ENCODE results near the gene EIF4H. TPM values are rescaled to one million over a fixed set of nuclear protein-coding genes. Genes with fewer than 3 reads are reported as not detected.

Gene EIF4H
- total and polyA plus RNA-seq, 2 of the 8 experiments (the other 6 are each of a cell fraction or from before 2014, with no cell fraction given): 323 to 382 TPM

DNA sequence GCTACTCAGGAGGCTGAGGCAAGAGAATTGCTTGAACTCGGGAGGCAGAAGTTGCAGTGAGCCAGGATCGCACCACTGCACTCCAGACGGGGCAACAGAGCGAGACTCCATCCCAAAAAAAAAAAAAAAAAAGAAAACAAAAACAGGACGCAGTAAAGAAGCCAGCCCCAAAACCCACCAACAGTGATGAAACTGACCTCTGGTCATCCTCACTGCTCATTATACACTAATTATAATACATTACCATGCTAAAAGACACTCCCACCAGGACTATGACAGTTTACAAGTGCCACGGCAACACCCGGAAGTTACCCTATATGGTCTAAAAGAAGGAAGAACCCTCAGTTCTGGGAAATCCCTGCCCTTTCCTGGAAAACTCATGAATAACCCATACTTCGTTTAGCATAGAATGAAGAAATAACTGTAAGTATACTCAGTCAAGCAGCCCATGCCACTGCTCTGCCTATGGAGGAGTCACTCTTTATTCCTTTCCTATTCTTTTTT is 40.0 kb upstream of the EIF4H start:
- H4K91ac ChIP-seq (replicated peaks; ENCODE audit: insufficient read length, low read length): no peak overlapping the region
- no peak overlapping the region for H3K27ac ChIP-seq (ENCODE audit: low read depth, low read length)
- H2AFZ ChIP-seq (ENCODE audit: low read length): no peak overlapping the region
- H3K4me2 ChIP-seq (ENCODE audit: insufficient read depth in 1 of 2, low read depth in 2 of 2, low read length in 2 of 2): no peak overlapping the region
- no peaks in the 10 kb centered on the region; the same call in 1 of the 2 replicates for H3K23me2 ChIP-seq (ENCODE audit: low read depth, low read length)
- no peak overlapping the region for H3K9ac ChIP-seq (replicated peaks in 1 of 4; ENCODE audit: extremely low read depth in 1 of 4, low read depth in 3 of 4, low read length in 3 of 4)
- H3K23ac ChIP-seq (ENCODE audit: insufficient read length): no peak overlapping the region
- no peak overlapping the region for H3K4ac ChIP-seq (replicated peaks; ENCODE audit: insufficient read length, low read depth, low read length)
- H3K27me3 ChIP-seq (replicated peaks in 1 of 4; ENCODE audit: control insufficient read depth in 3 of 4, extremely low read depth in 1 of 4, insufficient read depth in 3 of 4, low read length in 3 of 4): no peaks in the 10 kb centered on the region
- no peaks in the 10 kb centered on the region for H3K79me1 ChIP-seq (ENCODE audit: low read depth, low read length)
- H2AK5ac ChIP-seq (ENCODE audit: low read depth, low read length): no peak overlapping the region
- WGBS, 2 experiments (ENCODE audit: extremely low coverage in 1 of 2, insufficient coverage in 1 of 2, insufficient read length in 1 of 2, insufficient replicate concordance in 2 of 2, low coverage in 1 of 2, low lambda C conversion rate in 2 of 2, missing lambda C conversion rate in 1 of 2): 92% methylated on average over 5 of the region's 8 CpGs; no CpG with 5 or more reads in 1 of the 2 experiments
- H4K20me1 ChIP-seq (replicated peaks in 1 of 2; ENCODE audit: control insufficient read depth in 1 of 2, insufficient read depth in 2 of 2, low read length in 2 of 2): no peaks in the 10 kb centered on the region
- no peaks in the 10 kb centered on the region for H3K36me3 ChIP-seq (ENCODE audit: control insufficient read depth in 2 of 4, insufficient read depth in 4 of 4, low read length in 3 of 4)
- H3K9me3 ChIP-seq (ENCODE audit: insufficient read depth in 2 of 2, low read depth in 1 of 2, low read length in 1 of 2): no peaks in the 10 kb centered on the region
- no peak overlapping the region for H3K18ac ChIP-seq (ENCODE audit: extremely low read depth, low read length)
- DNase-seq (ENCODE audit: low read depth in 1 of 2, low spot score in 2 of 2) (no peak), FAIRE-seq (no peak)
- POLR2A ChIA-PET (ENCODE audit: partially characterized antibody): no interaction called here
- H4K8ac ChIP-seq (ENCODE audit: extremely low read depth, insufficient read depth, low read length): no peak overlapping the region
- peaks cover 0 to 6% (median under 1%) of the 10 kb centered on the region in 4 experiments; a peak in 2 of 7 replicates for H3K4me1 ChIP-seq (replicated peaks in 1 of 4; ENCODE audit: control insufficient read depth in 3 of 4, insufficient read depth in 4 of 4, low read length in 3 of 4)
- no peak overlapping the region for H2BK5ac ChIP-seq (ENCODE audit: low read depth, low read length)
- H2BK20ac ChIP-seq (ENCODE audit: low read length): no peak overlapping the region
- CTCF ChIA-PET (ENCODE audit: partially characterized antibody): interaction anchor here (1.2 kb wide), 1 partner anchor 112 kb away, joined by 3 read pairs; no protein-coding TSS in a partner anchor
- H4K5ac ChIP-seq (ENCODE audit: insufficient read length, low read depth, low read length): no peak overlapping the region
- H3K56ac ChIP-seq (replicated peaks; ENCODE audit: insufficient read length, low read depth, low read length): no peak overlapping the region
- H3K79me2 ChIP-seq (ENCODE audit: control insufficient read depth in 1 of 2, insufficient read depth in 2 of 2, low read length in 2 of 2): no peaks in the 10 kb centered on the region
- no peak for TF ChIP-seq SRF (IDR thresholded peaks at IDR 0.05; ENCODE audit: low read depth, low read length)
- TF ChIP-seq ZNF274 (IDR thresholded peaks at IDR 0.05; ENCODE audit: borderline replicate concordance, extremely low read depth, low read length): no peak
- TF ChIP-seq KDM4A (IDR thresholded peaks at IDR 0.05; ENCODE audit: low read depth, low read length, severe bottlenecking): no peak
- TF ChIP-seq HDAC6 (IDR thresholded peaks at IDR 0.05; ENCODE audit: low read depth, low read length): no peak
- TF ChIP-seq KDM1A (IDR thresholded peaks at IDR 0.05; ENCODE audit: borderline replicate concordance, low read length): 0 out of 2 replicates have a peak, but pooled peaks have one; percentile 21
- H2BK12ac ChIP-seq (ENCODE audit: low read depth, low read length): no peak overlapping the region
- no peak overlapping the region for H3K14ac ChIP-seq (ENCODE audit: insufficient read length)
- H2BK15ac ChIP-seq (ENCODE audit: low read length): no peak overlapping the region
- no peak overlapping the region for H2BK120ac ChIP-seq (replicated peaks; ENCODE audit: low read depth, low read length)
- no peak overlapping the region for H3K4me3 ChIP-seq (ENCODE audit: extremely low read depth in 1 of 4, insufficient read depth in 2 of 4, low read depth in 3 of 4, low read length in 4 of 4)

Measured in H1 (cell line).